Suprapubic skin (tissue), 4 donors: ENCODE measurements around the gene ELANE. TPM values are rescaled to one million over a fixed set of nuclear protein-coding genes. Genes with fewer than 3 reads are reported as not detected.
"Not testable (repeated sequence)": the region's sequence is repeated elsewhere in the genome, so short reads cannot be mapped to it uniquely, and the experiment has no call there.

Source experiments
- DNase-seq, 2 donors: peaks; one replicate each; pipeline ENCODE4 v3.0.0-alpha.2; 2019; ENCODE audit warnings: low spot score in 2 of 2
- H3K27ac ChIP-seq: fragments of 200-600 bp; sonication (generic); one replicate; pipeline ENCODE4 v1.5.1; 2019
- H3K27me3 ChIP-seq: fragments of 200-600 bp; sonication (generic); one replicate; pipeline ENCODE4 v1.5.1; 2019
- H3K36me3 ChIP-seq: fragments of 200-600 bp; sonication (generic); one replicate; pipeline ENCODE4 v1.5.1; 2019
- H3K4me1 ChIP-seq: fragments of 200-600 bp; sonication (generic); one replicate; pipeline ENCODE4 v1.5.1; 2019
- H3K4me3 ChIP-seq: fragments of 200-600 bp; sonication (generic); one replicate; pipeline ENCODE4 v1.5.1; 2019; ENCODE audit warnings: mild to moderate bottlenecking
- H3K9me3 ChIP-seq: fragments of 200-600 bp; sonication (generic); one replicate; pipeline ENCODE4 v1.5.1; 2019
- CTCF ChIP-seq, 2 donors: fragments of 200-600 bp in 1 of 2; fragments of 450-650 bp in 1 of 2; sonication (generic) in 1 of 2; IDR thresholded peaks; one replicate each; pipeline ENCODE4 v1.5.1; 2016 to 2019; ENCODE audit warnings: antibody characterized with exemption in 2 of 2, mild to moderate bottlenecking in 1 of 2, moderate library complexity in 1 of 2
- EP300 ChIP-seq: sonication (generic); formaldehyde crosslinking; IDR thresholded peaks from one replicate; pipeline ENCODE4 v1.6.1; 2017; ENCODE audit warnings: antibody characterized with exemption
- POLR2A ChIP-seq, 2 donors: fragments of 450-650 bp; IDR thresholded peaks; one replicate each; pipeline ENCODE4 v1.6.1; 2017; ENCODE audit warnings: antibody characterized with exemption in 2 of 2, mild to moderate bottlenecking in 2 of 2, moderate library complexity in 2 of 2
- POLR2AphosphoS5 ChIP-seq, 3 donors: sonication (generic); formaldehyde crosslinking; IDR thresholded peaks; one replicate each; pipeline ENCODE4 v1.6.1; 2017; ENCODE audit warnings: antibody characterized with exemption in 3 of 3
- WGBS: methylation state at CpG from one replicate; pipeline ENCODE4 v1.1.5; 2018; 5-methylcytosine and 5-hydroxymethylcytosine counted together
- total RNA-seq, 4 donors: library from RNA; depleted of rRNA; stranded (reverse); fragments of >200 nt; gene quantifications; one replicate each; pipeline ENCODE4 v1.1.0, GENCODE V29; 2016

The ELANE gene
- total RNA-seq, 4 donors from 2014 or later: 0.79 TPM; not detected in 3

- Histone ChIP-seq H3K27ac (no peak overlapping the region), H3K9me3 (no peaks in the 10 kb centered on the region), H3K4me1 (no peaks in the 10 kb centered on the region), H3K27me3 (no peaks in the 10 kb centered on the region), H3K4me3 (no peak overlapping the region), H3K36me3 (peaks cover 32% of the 10 kb centered on the region)
- TF ChIP-seq CTCF (IDR thresholded peaks at IDR 0.05): no peak
- no peak for TF ChIP-seq POLR2A (IDR thresholded peaks at IDR 0.05)
- no peak for TF ChIP-seq EP300
- no peak for TF ChIP-seq POLR2AphosphoS5 (IDR thresholded peaks at IDR 0.05)
- peak in 1 of 2 donors; percentile 78 for DNase-seq
- WGBS: 89% methylated on average over 20 of the region's 47 CpGs
These were observed 36.9 kb upstream of the ELANE start for GRCh38 chr19:815079-815774.

- Histone ChIP-seq H3K36me3 (peaks cover 25% of the 10 kb centered on the region), H3K27me3 (peaks cover 2% of the 10 kb centered on the region), H3K27ac (no peak overlapping the region), H3K9me3 (no peaks in the 10 kb centered on the region), H3K4me1 (no peaks in the 10 kb centered on the region), H3K4me3 (no peak overlapping the region)
- TF ChIP-seq CTCF (IDR thresholded peaks at IDR 0.05) (no peak), POLR2A (IDR thresholded peaks at IDR 0.05) (no peak), EP300 (no peak), POLR2AphosphoS5 (IDR thresholded peaks at IDR 0.05) (no peak)
- WGBS: 93% methylated on average over 13 of the region's 13 CpGs
- no peak for DNase-seq
These were observed 36.2 kb upstream of the ELANE start for GRCh38 chr19:815775-816499.

GRCh38 chr19:816500-816857 is 35.6 kb upstream of the ELANE start:
- no peak overlapping the region for H3K27ac ChIP-seq
- no peaks in the 10 kb centered on the region for H3K9me3 ChIP-seq
- peaks cover 7% of the 10 kb centered on the region for H3K27me3 ChIP-seq
- no peak overlapping the region for H3K4me3 ChIP-seq
- TF ChIP-seq POLR2AphosphoS5 (IDR thresholded peaks at IDR 0.05) (no peak), CTCF (IDR thresholded peaks at IDR 0.05) (no peak), POLR2A (IDR thresholded peaks at IDR 0.05) (no peak), EP300 (no peak)
- no peak for DNase-seq
- 89% methylated on average over 2 of the region's 2 CpGs for WGBS
- H3K36me3 ChIP-seq: peaks cover 19% of the 10 kb centered on the region
- peaks cover 4% of the 10 kb centered on the region for H3K4me1 ChIP-seq

DNA sequence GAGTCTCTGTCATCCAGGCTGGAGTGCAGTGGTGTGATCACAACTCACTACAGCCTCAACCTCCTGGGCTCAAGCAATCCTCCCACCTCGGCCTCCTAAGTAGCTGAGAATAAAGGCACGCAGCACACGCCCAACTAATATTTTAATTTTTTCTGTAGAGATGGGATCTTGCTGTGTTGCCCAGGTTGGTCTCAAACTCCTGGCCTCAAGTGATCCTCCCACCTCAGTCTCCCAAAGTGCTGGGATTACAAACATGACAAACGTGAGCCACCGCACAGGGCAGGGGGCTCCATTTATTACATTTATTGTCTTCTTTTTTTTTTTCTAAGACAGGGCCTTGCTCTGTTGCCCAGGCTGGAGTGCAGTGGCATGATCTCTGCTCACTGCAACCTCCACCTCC is 31.9 kb upstream of the ELANE start:
- WGBS: 95% methylated on average over 5 of the region's 5 CpGs

DNA sequence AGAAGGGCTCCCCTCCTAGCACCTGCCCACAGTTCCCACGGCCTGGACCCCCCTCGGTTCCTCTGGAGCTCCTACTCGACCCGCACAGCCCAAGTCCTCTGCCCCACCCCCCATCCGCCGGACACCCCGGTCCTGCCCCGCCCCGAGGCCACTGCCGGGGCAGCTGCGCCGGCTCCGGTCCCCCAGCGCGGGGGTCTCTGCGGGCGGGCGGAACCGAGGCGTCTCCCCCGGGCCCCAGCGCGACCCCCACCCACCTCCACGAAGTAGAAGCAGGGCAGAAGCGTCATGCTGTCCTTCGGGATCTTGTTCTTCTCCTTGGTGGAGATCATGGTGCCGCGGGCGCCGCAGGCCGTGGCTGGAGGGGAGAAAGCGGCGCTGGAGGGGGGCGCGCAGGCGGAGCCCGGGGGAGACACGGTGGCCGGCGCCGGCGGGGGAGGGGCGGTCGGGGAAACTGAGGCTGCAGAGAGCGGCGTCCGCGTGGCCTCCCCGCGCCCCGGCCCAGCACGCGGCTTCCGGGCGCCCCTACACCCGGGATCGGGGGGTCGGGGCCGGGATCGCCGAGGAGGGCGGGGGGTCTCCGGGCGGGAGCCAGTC is 30.8 kb upstream of the ELANE start:
- peak overlapping the region; percentile 47 for H3K4me3 ChIP-seq
- H3K9me3 ChIP-seq: no peaks in the 10 kb centered on the region
- no peak for DNase-seq
- TF ChIP-seq POLR2A (IDR thresholded peaks at IDR 0.05) (no peak), POLR2AphosphoS5 (IDR thresholded peaks at IDR 0.05) (no peak), CTCF (IDR thresholded peaks at IDR 0.05) (no peak), EP300 (no peak)
- 5% methylated on average over 18 of the region's 64 CpGs for WGBS
- no peaks in the 10 kb centered on the region for H3K36me3 ChIP-seq
- peaks cover 15% of the 10 kb centered on the region for H3K4me1 ChIP-seq
- no peak overlapping the region for H3K27ac ChIP-seq
- H3K27me3 ChIP-seq: peaks cover 29% of the 10 kb centered on the region

More for the DNA sequence above, 31.9 kb upstream of the ELANE start:
- H3K4me1 ChIP-seq: peaks cover 15% of the 10 kb centered on the region
- not testable (repeated sequence) for DNase-seq, H3K36me3 ChIP-seq, H3K27ac ChIP-seq, H3K4me3 ChIP-seq, H3K9me3 ChIP-seq
- peaks cover 29% of the 10 kb centered on the region for H3K27me3 ChIP-seq
